T follicular helper cell (primary cell): Measurements from ENCODE around the gene TMEM143.
"Not testable (repeated sequence)": the region's sequence is repeated elsewhere in the genome, so short reads cannot be mapped to it uniquely, and the experiment has no call there.

ENCODE experiments used
- DNase-seq: peaks from one replicate; pipeline ENCODE4 v3.0.0-alpha.2; 2020; ENCODE audit warnings: low read depth

Gene TMEM143

DNA sequence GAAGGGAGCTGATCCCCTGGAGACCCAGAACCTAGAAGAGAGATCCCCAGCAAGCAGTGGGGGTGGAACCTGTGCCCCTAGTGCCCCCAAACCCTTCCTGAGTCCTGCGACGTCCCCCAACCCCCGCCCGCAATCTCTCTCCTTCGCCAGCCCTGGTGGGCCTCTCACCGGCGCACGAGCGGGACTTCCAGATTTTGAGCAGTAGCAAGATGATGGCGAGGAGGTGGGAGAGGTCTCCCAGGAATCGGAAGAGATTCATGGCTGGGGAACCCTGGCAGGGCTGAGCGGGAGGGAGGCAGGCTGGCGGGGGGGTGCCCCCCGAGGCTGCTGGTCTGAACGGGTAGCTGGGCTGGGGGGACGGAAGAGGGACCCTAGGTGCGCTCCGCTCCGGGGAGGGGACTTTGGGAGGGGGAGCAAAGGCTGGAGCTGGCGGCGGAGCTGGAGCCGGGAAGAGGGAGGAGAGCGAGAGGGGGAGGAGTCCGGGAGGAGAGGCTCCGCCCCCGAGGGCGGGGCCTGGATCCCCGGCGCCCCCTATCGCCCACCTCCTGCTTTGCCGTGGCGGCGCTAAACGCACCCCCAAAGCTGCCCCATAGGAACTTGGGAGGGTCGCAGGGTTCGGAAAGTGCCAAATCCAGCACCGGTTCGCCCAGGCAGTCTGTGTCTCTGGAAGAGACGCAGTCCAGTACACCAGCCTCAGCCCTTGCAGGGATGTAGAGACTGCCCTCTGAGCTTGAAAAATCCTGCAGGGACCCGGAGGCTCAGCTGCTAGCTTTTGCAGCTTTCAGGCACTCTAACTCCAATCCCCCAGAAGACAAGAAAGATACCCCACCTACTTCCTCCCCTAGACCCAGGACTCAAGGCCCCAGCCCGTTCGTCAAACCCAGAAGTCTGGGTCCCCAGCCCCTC, 27.6 kb upstream of the TMEM143 start, which contains the start of gene KDELR1:
Gene KDELR1 (minus strand): TSS at position 452 of the 906 bp plus-strand sequence. CDS start 193 bp downstream, at position 259.
- DNase-seq: peak; percentile 61

DNA sequence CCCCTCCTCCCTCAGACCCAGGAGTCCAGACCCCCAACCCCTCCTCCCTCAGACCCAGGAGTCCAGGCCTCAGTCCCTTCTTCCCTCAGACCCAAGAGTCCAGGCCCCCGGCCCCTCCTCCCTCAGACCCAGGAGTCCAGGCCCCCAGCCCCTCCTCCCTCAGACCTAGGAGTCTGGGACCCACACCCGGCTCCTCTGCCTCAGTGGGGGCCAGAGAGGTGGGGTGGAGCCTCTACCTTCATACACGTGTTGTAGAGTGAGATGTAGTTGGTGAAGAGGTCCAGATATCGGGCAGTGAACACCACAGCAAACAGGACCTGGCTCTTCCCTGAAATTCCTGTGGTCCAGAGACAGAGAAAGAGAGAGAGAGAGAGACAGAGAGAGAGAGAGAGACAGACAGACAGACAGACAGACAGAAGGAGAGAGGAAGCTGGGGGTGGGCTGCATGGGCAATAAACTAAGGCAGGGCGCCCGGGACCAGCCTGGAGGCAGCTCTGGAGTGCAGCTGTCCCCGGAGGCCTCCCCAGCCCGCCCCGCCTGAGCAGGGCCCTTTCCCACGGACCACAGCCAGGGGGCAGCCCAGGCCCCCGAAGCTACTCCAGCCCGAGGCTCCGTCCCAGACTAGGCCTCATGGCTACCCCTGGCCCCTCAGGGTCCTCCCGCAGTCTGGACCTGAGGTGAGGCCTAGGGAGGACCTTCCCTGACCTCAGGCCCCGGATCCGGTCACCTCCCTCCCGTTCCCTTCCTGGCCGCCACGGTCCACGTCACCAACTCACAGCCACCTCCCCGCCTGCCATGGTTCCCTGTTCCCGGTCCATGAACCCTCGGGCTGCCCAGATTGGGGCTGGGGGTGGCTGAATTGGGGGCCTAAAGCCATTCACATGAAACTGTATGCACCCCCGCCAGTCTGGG, 26.7 kb upstream of the TMEM143 start:
- peak; percentile 51 for DNase-seq

GRCh38 chr19:48386981-48387380, 23.2 kb upstream of the TMEM143 start:
- DNase-seq: no peak

DNA sequence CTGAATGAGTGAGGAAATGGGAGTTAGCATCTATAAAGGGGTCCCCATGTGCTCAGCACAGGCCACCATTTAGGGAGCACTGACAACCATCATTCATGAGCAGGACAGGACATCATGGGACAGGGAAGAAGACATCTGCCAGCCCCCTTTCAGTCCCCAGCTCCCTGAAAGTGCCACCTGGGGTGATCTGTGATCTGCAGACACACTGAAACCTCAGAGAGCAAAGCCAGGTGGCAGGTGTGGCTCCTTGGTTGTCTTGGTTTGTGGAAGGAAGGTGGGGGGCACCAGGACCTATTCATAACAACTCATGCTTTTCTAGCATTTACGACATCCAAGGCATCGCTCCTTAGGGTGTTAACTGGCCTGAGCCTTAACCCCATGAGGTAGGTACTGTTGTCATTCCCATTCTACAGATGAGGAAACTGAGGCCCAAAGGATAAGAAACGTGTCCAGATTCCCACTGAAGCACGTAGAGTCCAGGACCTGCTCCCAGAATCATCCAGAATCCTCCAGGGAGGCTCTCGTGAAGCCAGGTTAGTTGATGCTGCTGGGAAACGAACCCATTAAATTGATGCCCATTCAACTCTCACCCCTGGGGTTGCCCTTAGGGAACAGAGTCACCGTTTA, 21.8 kb upstream of the TMEM143 start:
- DNase-seq: no peak

DNA sequence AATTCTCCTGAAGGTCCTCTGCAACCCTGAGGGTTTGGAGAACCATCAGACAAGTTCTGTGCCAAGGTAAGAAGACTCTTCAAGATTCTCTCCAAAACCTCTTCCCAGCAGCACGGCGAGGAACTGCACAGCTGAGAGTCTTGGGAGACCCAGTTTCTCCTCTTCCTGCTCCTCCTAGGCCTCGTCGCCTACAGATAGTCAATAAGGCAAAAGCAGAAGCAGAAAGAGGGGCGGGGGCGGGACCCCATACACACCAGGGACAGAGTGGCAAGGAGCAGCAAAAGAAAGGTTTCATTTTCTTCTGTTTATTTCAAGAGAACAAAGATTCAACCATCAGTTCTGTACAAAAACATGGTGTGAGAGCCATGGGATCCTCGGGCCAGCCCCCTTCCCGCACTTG, 18.5 kb upstream of the TMEM143 start:
- DNase-seq: no peak

- no peak for DNase-seq
These were observed 17.6 kb upstream of the TMEM143 start for GRCh38 chr19:48381178-48381950.

DNA sequence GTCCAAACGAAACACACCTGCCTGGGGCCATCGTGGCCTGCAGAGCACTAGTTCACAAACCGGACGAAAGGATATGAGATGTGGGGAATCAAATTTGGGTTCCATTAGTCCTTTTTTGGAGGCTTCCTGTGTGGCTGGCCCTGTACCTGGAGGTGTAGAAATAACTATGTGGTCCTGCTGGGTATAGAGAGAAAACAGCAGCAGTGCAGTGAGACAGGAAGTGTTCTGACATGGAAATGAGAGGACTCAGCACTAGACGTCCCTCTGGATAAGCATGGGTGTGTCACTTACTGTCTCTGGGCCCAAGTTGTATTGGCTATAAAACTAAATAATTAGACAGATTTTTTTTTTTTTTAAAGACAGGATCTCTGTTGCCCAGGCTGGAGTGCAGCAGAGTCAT, 15.3 kb upstream of the TMEM143 start:
- DNase-seq: no peak

- DNase-seq: no peak
These were observed 14.4 kb upstream of the TMEM143 start for GRCh38 chr19:48378194-48378570.

GRCh38 chr19:48373567-48373966, 9.8 kb upstream of the TMEM143 start:
- no peak for DNase-seq

DNA sequence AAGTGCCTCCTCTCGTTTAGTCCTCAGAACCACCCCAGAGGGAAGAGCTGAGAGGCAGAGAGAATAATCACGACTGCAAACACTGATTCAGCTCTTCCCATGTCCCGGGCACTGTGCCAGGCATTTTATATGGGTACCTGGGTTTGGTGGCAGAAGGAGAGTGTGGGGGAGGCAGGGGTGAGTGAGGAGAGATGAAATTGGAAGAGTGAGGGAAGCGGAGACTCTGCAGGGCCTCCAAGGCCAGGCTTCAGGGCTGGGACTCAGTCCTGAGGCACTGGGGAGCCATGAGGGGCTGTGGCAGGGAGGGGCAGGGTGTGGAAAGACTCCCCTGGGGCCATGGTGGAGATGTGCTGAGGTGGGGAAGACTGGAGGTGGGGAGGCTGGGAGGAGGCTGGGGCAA, 9.2 kb upstream of the TMEM143 start:
- DNase-seq: no peak

- not testable (repeated sequence) for DNase-seq
These were observed 8.0 kb upstream of the TMEM143 start for GRCh38 chr19:48371771-48372170.

DNA sequence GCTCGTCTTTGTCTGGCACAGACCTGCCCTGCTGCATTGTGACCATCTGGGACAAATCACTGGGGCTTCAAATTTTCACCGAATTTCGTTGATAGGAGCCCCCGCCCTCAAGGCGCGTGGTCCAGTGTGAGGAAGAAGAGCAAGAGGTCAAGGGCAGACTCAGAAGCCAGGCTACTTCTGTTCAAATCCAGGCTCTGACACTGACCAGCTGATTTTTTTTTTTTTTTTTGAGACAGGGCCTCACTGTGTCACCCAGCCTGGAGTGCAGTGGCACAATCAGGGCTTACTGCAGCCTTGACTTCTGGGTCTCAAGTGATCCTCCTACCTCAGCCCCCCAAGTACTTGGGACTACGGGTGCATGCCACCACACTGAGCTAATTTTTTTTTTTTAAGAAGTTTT, 7.6 kb upstream of the TMEM143 start:
- no peak for DNase-seq

GRCh38 chr19:48370955-48371354, 7.2 kb upstream of the TMEM143 start:
- DNase-seq: no peak

GRCh38 chr19:48368936-48369335, 5.2 kb upstream of the TMEM143 start:
- no peak for DNase-seq

DNA sequence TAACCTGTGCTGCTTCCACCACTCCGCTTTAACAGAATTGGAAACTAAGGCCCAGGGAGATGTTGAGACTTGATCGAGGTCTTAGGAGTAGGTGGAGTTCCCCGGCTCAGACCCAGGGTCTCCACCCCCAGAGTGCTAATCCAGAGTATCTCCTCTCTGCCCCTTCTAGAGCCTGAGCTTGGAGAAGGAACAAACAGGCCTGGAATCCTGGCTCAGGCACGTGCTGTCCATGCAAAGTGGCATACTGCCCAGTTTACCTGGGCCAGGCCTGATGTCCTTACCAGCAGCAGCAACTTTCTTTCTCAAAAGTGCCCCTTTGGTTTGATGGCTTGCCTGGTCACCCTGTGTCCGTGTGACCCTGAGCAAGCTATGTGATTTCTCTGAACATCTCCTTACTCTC, 4.1 kb upstream of the TMEM143 start:
- no peak for DNase-seq

GRCh38 chr19:48365602-48366001, 1.9 kb upstream of the TMEM143 start:
- DNase-seq: no peak

- DNase-seq: no peak
These were observed 1.0 kb upstream of the TMEM143 start for GRCh38 chr19:48364598-48365348.

DNA sequence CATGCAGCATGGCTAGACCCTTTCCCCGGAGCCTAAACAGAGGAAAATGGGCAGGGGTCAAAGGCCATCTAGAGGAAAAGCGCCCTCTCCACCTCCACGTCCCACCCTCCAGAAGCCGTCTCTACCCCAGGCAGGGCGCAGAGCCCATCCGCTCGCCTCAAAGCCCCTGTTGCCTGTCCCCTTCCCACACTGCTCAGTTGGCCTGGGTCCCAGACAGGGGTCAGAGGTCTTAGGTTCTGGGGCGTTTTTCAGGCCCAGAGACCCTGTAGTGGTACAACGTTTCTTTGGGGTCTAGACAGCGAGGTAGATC, 285 bp downstream of the TMEM143 start:
- no peak for DNase-seq

GRCh38 chr19:48362716-48363499, 832 bp downstream of the TMEM143 start:
- DNase-seq: peak; percentile 87

GRCh38 chr19:48361912-48362311, 1.8 kb downstream of the TMEM143 start:
- no peak for DNase-seq
